Measurements from ENCODE around the gene C1orf226. TPM values are rescaled to one million over a fixed set of nuclear protein-coding genes. Genes with fewer than 3 reads are reported as not detected.

Gene C1orf226, protein sequence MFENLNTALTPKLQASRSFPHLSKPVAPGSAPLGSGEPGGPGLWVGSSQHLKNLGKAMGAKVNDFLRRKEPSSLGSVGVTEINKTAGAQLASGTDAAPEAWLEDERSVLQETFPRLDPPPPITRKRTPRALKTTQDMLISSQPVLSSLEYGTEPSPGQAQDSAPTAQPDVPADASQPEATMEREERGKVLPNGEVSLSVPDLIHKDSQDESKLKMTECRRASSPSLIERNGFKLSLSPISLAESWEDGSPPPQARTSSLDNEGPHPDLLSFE
- total RNA-seq: 1 to 10 TPM; 2.1 to 7.9 TPM
- 1 to 10 TPM; 2.2 to 2.5 TPM for polyA plus RNA-seq
- long read RNA-seq, donor 1, full-length matches to known transcripts: 1 of 1 reads
- long read RNA-seq, donor 1, partial matches to known transcripts: 0 of 1 reads
- long read RNA-seq, donor 1, other reads (novel, unspliced or antisense): 0 of 1 reads
- long read RNA-seq, donor 2: 0 reads
- long read RNA-seq, donor 3: 0 reads
- long read RNA-seq, donor 4: 0 reads
- long read RNA-seq, donor 5: 0 reads

DNA sequence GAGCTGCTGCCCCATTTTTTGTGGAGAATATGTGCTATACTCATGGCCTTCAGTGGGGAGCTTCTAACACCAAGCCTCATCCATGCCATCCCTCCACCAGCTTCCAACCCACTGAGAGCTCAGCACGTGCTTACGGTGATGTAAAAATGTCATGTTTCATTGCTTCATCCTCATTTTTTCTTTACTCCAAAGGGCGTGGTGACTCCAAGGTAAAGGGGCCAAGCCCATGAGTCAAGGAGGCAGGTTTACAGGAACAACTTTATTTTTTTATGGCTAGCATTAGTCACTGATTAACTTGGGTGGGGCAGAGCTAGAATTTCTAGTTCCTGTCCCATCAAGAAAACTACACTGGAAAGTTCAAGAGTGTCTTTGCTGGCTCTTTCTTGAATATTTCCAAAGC lies at the start of gene C1orf226:
Gene C1orf226, plus strand, starts transcription at position 346 of the 400 bp plus-strand sequence. CDS start 174 bp downstream, outside the sequence.
- TF ChIP-seq, protein P1, sequence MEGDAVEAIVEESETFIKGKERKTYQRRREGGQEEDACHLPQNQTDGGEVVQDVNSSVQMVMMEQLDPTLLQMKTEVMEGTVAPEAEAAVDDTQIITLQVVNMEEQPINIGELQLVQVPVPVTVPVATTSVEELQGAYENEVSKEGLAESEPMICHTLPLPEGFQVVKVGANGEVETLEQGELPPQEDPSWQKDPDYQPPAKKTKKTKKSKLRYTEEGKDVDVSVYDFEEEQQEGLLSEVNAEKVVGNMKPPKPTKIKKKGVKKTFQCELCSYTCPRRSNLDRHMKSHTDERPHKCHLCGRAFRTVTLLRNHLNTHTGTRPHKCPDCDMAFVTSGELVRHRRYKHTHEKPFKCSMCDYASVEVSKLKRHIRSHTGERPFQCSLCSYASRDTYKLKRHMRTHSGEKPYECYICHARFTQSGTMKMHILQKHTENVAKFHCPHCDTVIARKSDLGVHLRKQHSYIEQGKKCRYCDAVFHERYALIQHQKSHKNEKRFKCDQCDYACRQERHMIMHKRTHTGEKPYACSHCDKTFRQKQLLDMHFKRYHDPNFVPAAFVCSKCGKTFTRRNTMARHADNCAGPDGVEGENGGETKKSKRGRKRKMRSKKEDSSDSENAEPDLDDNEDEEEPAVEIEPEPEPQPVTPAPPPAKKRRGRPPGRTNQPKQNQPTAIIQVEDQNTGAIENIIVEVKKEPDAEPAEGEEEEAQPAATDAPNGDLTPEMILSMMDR (IDR thresholded peaks at IDR 0.05; ENCODE audit: control extremely low read depth, extremely low read depth): no peak
- peaks cover 0 to 3% (median 0%) of the 10 kb centered on the region in 5 donors for H3K4me1 ChIP-seq (ENCODE audit: control insufficient read depth in 5 of 5, insufficient read depth in 5 of 5, low read length in 5 of 5)
- 74 to 80% methylated on average over 3 of the region's 3 CpGs for WGBS, 2 donors
- ATAC-seq (ENCODE audit: insufficient read depth, low FRiP score) (peak; percentile 67), DNase-seq (no peak)
- H3K9me3 ChIP-seq (ENCODE audit: control insufficient read depth in 4 of 4, insufficient read depth in 3 of 4, low read length in 3 of 4): no peaks in the 10 kb centered on the region
- H3K9ac ChIP-seq (ENCODE audit: insufficient read depth in 1 of 2, low read length in 2 of 2): no peak within 1 kb of the TSS
- H3K36me3 ChIP-seq (ENCODE audit: control insufficient read depth in 4 of 4, insufficient read depth in 4 of 4, low read length in 4 of 4): no peaks in the 10 kb centered on the region
- peak within 1 kb of the TSS in 1 of 2 donors; percentile 68 for H3K27ac ChIP-seq (ENCODE audit: low read depth in 1 of 2, low read length in 1 of 2)
- H3K27me3 ChIP-seq (ENCODE audit: control insufficient read depth in 3 of 3, insufficient read depth in 3 of 3, low read length in 2 of 3): no peaks in the 10 kb centered on the region
- H3K4me3 ChIP-seq: no peak within 1 kb of the TSS

DNA sequence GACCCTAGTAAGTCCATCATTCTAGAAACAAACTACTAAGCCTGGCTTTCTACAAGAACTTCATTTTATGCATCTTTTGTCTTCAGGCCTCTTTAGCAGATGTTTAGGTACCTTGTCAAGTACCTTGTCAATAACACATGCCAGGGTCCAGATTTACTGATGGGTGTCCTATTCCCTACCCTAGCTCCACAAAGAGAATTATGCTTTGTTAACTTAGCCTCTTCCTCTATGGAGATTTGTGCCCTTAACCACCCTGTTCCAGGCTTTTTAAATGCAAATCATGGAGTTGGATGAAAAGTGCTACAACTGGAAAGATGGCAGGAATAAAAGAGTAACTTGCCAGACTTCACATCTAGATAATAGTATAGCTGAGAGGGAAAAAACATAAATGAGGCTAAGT lies 47.5 kb upstream of the C1orf226 start:
- ATAC-seq (ENCODE audit: insufficient read depth, low FRiP score): no peak
- H3K27ac ChIP-seq (ENCODE audit: low read depth in 1 of 2, low read length in 1 of 2): no peak overlapping the region
- TF ChIP-seq, protein P1 (IDR thresholded peaks at IDR 0.05; ENCODE audit: control extremely low read depth, extremely low read depth): no peak
- H3K9ac ChIP-seq (ENCODE audit: insufficient read depth in 1 of 2, low read length in 2 of 2): no peak overlapping the region
- H3K36me3 ChIP-seq (ENCODE audit: control insufficient read depth in 4 of 4, insufficient read depth in 4 of 4, low read length in 4 of 4): no peaks in the 10 kb centered on the region
- no peaks in the 10 kb centered on the region for H3K27me3 ChIP-seq (ENCODE audit: control insufficient read depth in 3 of 3, insufficient read depth in 3 of 3, low read length in 2 of 3)
- no peak for DNase-seq
- H3K4me1 ChIP-seq (ENCODE audit: control insufficient read depth in 5 of 5, insufficient read depth in 5 of 5, low read length in 5 of 5): peaks cover 0 to 2% (median 0%) of the 10 kb centered on the region in 5 donors
- no peaks in the 10 kb centered on the region for H3K9me3 ChIP-seq (ENCODE audit: control insufficient read depth in 4 of 4, insufficient read depth in 3 of 4, low read length in 3 of 4)
- H3K4me3 ChIP-seq: no peak overlapping the region

DNA sequence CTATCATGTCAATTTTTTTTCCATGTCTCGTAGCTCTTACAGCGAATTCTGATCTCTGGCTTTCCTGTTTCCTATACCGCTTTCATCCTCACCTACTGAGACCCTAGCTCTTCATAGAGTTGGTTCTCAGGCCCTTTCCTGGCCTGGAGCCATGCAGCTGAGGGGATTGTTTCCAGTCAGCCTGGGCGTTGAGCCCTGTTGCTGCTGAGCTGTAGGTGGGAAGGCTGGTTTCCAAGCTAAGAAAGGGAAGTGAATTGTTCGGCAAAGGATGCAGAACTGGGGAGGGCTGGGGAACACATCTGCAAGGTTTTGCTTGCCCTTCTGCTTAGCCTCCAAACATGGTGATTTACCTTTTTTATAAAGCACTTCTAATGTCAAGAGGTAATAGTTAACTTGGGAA lies 46.4 kb upstream of the C1orf226 start:
- Histone ChIP-seq H3K9ac (ENCODE audit: insufficient read depth in 1 of 2, low read length in 2 of 2) (no peak overlapping the region), H3K9me3 (ENCODE audit: control insufficient read depth in 4 of 4, insufficient read depth in 3 of 4, low read length in 3 of 4) (no peaks in the 10 kb centered on the region), H3K36me3 (ENCODE audit: control insufficient read depth in 4 of 4, insufficient read depth in 4 of 4, low read length in 4 of 4) (no peaks in the 10 kb centered on the region), H3K27me3 (ENCODE audit: control insufficient read depth in 3 of 3, insufficient read depth in 3 of 3, low read length in 2 of 3) (no peaks in the 10 kb centered on the region), H3K4me3 (no peak overlapping the region), H3K4me1 (ENCODE audit: control insufficient read depth in 5 of 5, insufficient read depth in 5 of 5, low read length in 5 of 5) (peaks cover 0 to 2% (median 0%) of the 10 kb centered on the region in 5 donors), H3K27ac (ENCODE audit: low read depth in 1 of 2, low read length in 1 of 2) (no peak overlapping the region)
- ATAC-seq (ENCODE audit: insufficient read depth, low FRiP score): no peak
- DNase-seq: peak; percentile 25 to 53 (median 51)
- TF ChIP-seq, protein P1 (IDR thresholded peaks at IDR 0.05; ENCODE audit: control extremely low read depth, extremely low read depth): no peak
- 58 to 70% methylated on average over 5 of the region's 5 CpGs for WGBS, 2 donors

All from lung (tissue), 16 donors.